Measurements from ENCODE around the gene RHBDL3.
"Not testable (repeated sequence)": the region's sequence is repeated elsewhere in the genome, so short reads cannot be mapped to it uniquely, and the experiment has no call there.

The RHBDL3 gene

DNA sequence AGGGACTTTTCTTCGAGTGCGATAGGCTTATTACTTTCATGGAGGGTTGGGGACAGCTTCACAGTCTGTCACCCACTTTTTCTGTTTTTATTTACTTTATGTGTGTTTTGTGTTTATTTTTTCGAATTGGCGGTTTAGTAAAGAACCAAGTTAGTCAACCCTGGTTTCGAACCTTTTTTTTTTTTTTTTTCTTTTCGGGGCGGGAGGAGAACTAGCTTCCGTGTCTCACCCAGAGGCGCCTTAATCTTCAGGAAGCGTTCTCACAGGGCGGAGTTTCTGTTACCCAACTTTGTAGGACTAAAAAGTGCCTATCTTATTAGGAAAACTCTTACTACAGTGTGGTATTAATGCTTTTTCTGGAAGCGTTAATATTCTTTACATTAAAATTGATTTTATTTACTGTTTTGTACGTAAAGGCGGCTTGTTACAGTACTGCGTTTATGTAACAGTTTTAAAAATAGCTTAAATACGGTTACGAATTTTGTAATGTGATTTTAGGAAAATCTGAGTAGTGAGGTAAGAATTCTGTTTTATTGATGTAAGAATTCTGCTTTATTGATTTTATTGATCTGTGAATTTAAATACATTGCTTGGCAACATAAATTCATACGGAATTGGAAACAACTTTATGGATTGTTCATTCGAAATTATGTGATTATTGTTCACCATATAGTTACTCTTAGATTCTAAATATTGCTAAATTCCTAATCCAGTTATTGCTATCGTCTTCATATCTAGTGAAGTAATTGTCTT lies 85.2 kb downstream of the RHBDL3 start:
- H3K9me2 ChIP-seq (replicated peaks; ENCODE audit: insufficient read depth, low read length): no peaks in the 10 kb centered on the region
- peak overlapping the region; percentile 95 for H3K9ac ChIP-seq (ENCODE audit: low read length)
- H4K20me1 ChIP-seq (ENCODE audit: insufficient read depth, low read length): peaks cover 41% of the 10 kb centered on the region
- no peak for TF ChIP-seq EZH2 (optimal IDR thresholded peaks at IDR 0.05; ENCODE audit: low read depth, low read length)
- TF ChIP-seq, protein P1, sequence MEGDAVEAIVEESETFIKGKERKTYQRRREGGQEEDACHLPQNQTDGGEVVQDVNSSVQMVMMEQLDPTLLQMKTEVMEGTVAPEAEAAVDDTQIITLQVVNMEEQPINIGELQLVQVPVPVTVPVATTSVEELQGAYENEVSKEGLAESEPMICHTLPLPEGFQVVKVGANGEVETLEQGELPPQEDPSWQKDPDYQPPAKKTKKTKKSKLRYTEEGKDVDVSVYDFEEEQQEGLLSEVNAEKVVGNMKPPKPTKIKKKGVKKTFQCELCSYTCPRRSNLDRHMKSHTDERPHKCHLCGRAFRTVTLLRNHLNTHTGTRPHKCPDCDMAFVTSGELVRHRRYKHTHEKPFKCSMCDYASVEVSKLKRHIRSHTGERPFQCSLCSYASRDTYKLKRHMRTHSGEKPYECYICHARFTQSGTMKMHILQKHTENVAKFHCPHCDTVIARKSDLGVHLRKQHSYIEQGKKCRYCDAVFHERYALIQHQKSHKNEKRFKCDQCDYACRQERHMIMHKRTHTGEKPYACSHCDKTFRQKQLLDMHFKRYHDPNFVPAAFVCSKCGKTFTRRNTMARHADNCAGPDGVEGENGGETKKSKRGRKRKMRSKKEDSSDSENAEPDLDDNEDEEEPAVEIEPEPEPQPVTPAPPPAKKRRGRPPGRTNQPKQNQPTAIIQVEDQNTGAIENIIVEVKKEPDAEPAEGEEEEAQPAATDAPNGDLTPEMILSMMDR (IDR thresholded peaks at IDR 0.05; ENCODE audit: low read length): no peak
- no peak for TF ChIP-seq EZH2phosphoT487 (IDR thresholded peaks at IDR 0.05; ENCODE audit: low read length)
- peaks cover 15% of the 10 kb centered on the region; the same call in 1 of the 2 replicates for H3F3A ChIP-seq (ENCODE audit: insufficient read depth, low read length)
- peaks cover 26% of the 10 kb centered on the region for H3K36me3 ChIP-seq (replicated peaks; ENCODE audit: insufficient read depth, low read length)
- H3K4me1 ChIP-seq (ENCODE audit: low read length): peaks cover 7% of the 10 kb centered on the region
- peaks cover 65% of the 10 kb centered on the region for H3K79me2 ChIP-seq (ENCODE audit: low read length)
- peak overlapping the region; percentile 69; the same call in 1 of the 2 replicates for H2AFZ ChIP-seq (ENCODE audit: low read length)
- peak overlapping the region; percentile 97 for H3K4me2 ChIP-seq (ENCODE audit: low read depth, low read length)
- peak overlapping the region; percentile 84 for H3K4me3 ChIP-seq (ENCODE audit: low read length)
- H3K9me3 ChIP-seq (replicated peaks; ENCODE audit: insufficient read depth, low read length): no peaks in the 10 kb centered on the region
- no peaks in the 10 kb centered on the region for H3K27me3 ChIP-seq (replicated peaks; ENCODE audit: insufficient read depth, low read length)
- peak; percentile 73 for DNase-seq
- H3K27ac ChIP-seq (ENCODE audit: low read length): peak overlapping the region; percentile 89

DNA sequence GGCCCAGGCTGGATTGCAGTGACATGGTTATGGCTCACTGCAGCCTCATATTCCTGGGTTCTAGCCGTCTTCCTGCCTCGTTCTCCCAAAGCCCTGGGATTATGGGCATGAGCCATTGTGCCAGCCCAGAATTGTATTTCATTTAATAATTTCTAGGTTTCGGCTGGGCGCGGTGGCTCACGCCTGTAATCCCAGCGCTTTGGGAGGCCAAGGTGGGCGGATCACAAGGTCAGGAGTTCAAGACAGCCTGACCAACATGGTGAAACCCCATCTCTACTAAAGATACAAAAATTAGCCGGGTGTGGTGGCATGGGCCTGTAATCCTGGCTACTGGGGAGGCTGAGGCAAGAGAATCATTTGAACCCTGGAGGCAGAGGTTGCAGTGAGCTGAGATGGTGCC lies 87.1 kb downstream of the RHBDL3 start:
- H3K36me3 ChIP-seq (replicated peaks; ENCODE audit: insufficient read depth, low read length): peaks cover 26% of the 10 kb centered on the region

DNA sequence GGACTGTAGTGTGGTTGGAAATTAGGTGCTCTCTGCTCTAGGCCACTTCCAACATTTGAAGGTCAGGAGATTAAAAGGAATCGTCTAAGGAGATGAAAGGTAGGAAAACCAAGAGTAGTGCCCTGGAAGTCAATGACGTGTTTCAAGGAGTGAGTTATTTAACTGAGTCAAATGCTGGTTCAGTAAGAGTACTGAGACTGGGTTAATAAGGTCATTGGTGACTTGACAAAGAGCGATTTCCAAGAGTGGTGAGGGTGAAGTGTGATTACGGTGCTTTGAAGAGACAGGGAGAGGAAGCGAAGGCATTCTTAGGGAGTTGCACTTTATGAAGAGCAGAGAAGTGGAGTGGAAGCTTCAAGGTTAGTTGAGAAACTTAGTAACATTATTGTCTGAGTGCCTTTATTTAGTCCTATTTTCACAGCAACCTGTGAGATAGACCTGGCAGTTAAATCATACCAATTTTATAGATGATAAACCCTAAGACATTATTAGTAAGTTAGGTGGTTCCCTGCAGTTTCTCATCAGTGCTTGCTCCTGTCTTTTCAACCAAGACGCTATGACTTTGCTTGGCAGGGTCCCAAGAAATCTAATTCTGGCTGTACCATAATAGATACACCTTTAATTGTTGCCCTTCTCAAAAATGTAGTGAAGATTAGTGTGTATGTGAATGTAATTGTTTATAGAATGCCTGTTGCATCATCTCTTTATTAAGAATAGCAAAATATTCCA lies 90.2 kb downstream of the RHBDL3 start:
- H3K4me1 ChIP-seq (ENCODE audit: low read length): peaks cover 7% of the 10 kb centered on the region
- no peak for DNase-seq
- H3K79me2 ChIP-seq (ENCODE audit: low read length): peaks cover 99% of the 10 kb centered on the region
- H3K4me2 ChIP-seq (ENCODE audit: low read depth, low read length): 0 out of 2 replicates have a peak overlapping the region, but pooled peaks have one; percentile 7
- no peak overlapping the region for H3K9ac ChIP-seq (ENCODE audit: low read length)
- peaks cover 34% of the 10 kb centered on the region for H3K36me3 ChIP-seq (replicated peaks; ENCODE audit: insufficient read depth, low read length)
- H3K27ac ChIP-seq (ENCODE audit: low read length): no peak overlapping the region
- peaks cover 71% of the 10 kb centered on the region for H4K20me1 ChIP-seq (ENCODE audit: insufficient read depth, low read length)
- no peaks in the 10 kb centered on the region for H3K9me2 ChIP-seq (replicated peaks; ENCODE audit: insufficient read depth, low read length)
- H3K9me3 ChIP-seq (replicated peaks; ENCODE audit: insufficient read depth, low read length): no peaks in the 10 kb centered on the region
- H3F3A ChIP-seq (ENCODE audit: insufficient read depth, low read length): no peaks in the 10 kb centered on the region; the same call in 1 of the 2 replicates
- H3K27me3 ChIP-seq (replicated peaks; ENCODE audit: insufficient read depth, low read length): no peaks in the 10 kb centered on the region
- H3K4me3 ChIP-seq (ENCODE audit: low read length): no peak overlapping the region
- TF ChIP-seq EZH2 (optimal IDR thresholded peaks at IDR 0.05; ENCODE audit: low read depth, low read length) (no peak), EZH2phosphoT487 (IDR thresholded peaks at IDR 0.05; ENCODE audit: low read length) (no peak)
- TF ChIP-seq, protein P1 (IDR thresholded peaks at IDR 0.05; ENCODE audit: low read length): no peak
- H2AFZ ChIP-seq (ENCODE audit: low read length): no peak overlapping the region

More for the DNA sequence above, 87.1 kb downstream of the RHBDL3 start:
- Histone ChIP-seq H3K4me2 (ENCODE audit: low read depth, low read length) (peak overlapping the region; percentile 97; the same call in 1 of the 2 replicates), H3K79me2 (ENCODE audit: low read length) (peaks cover 83% of the 10 kb centered on the region), H3K4me3 (ENCODE audit: low read length) (peak overlapping the region; percentile 84; the same call in 1 of the 2 replicates), H3F3A (ENCODE audit: insufficient read depth, low read length) (peaks cover 15% of the 10 kb centered on the region; the same call in 1 of the 2 replicates), H4K20me1 (ENCODE audit: insufficient read depth, low read length) (peaks cover 56% of the 10 kb centered on the region)
- not testable (repeated sequence) for H3K9me2 ChIP-seq (replicated peaks; ENCODE audit: insufficient read depth, low read length); H3K27me3 ChIP-seq (replicated peaks; ENCODE audit: insufficient read depth, low read length); H3K9me3 ChIP-seq (replicated peaks; ENCODE audit: insufficient read depth, low read length); DNase-seq; H3K9ac ChIP-seq (ENCODE audit: low read length); H3K27ac ChIP-seq (ENCODE audit: low read length); H2AFZ ChIP-seq (ENCODE audit: low read length); H3K4me1 ChIP-seq (ENCODE audit: low read length)
